ENCODE measurements around the gene BAZ2B.
"Not testable (repeated sequence)": the region's sequence is repeated elsewhere in the genome, so short reads cannot be mapped to it uniquely, and the experiment has no call there.

The BAZ2B gene

GRCh38 chr2:159539701-159540100 lies 76.6 kb downstream of the BAZ2B start:
- TF ChIP-seq, protein P1, sequence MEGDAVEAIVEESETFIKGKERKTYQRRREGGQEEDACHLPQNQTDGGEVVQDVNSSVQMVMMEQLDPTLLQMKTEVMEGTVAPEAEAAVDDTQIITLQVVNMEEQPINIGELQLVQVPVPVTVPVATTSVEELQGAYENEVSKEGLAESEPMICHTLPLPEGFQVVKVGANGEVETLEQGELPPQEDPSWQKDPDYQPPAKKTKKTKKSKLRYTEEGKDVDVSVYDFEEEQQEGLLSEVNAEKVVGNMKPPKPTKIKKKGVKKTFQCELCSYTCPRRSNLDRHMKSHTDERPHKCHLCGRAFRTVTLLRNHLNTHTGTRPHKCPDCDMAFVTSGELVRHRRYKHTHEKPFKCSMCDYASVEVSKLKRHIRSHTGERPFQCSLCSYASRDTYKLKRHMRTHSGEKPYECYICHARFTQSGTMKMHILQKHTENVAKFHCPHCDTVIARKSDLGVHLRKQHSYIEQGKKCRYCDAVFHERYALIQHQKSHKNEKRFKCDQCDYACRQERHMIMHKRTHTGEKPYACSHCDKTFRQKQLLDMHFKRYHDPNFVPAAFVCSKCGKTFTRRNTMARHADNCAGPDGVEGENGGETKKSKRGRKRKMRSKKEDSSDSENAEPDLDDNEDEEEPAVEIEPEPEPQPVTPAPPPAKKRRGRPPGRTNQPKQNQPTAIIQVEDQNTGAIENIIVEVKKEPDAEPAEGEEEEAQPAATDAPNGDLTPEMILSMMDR (IDR thresholded peaks at IDR 0.05; ENCODE audit: borderline replicate concordance, insufficient read depth, low read depth, low read length), result no peak
- no peak overlapping the region for H3K4me3 ChIP-seq (ENCODE audit: low read depth, low read length)

DNA sequence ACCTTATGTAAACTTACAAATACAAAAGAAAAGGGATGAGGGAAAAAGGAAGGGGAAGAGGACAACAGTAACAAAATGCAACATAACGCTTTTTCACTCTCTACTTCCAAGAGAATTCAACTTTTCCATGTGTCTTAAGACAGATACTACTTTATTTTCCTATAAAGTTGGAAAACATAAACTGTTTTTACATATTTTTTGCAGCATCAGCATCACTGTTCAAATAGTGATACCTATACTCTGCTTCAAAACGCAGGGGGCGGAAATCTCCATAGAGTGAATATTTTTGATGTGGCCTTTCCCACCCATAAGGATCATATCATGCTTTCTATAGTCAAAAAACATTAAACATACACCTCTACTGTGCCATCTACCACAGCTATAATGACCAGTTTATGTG lies 77.5 kb downstream of the BAZ2B start:
- TF ChIP-seq, protein P1 (IDR thresholded peaks at IDR 0.05; ENCODE audit: borderline replicate concordance, insufficient read depth, low read depth, low read length), result no peak
- no peak overlapping the region for H3K4me3 ChIP-seq (ENCODE audit: low read depth, low read length)

DNA sequence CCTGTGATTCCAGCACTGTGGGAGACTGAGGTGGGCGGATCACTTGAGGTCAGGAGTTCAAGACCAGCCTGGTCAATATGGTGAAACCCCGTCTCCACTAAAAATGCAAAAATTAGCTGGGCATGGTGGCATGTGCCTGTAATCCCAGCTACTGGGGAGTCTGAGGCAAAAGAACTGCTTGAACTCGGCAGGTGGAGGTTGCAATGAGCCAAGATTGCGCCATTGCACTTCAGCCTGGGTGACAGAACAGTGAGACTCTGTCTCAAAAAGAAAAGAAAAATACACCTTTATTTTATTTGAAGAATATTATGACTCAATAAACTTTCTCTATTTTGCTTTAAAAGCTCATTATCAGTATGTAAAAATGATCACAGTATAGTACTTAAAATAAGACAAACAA lies 81.1 kb downstream of the BAZ2B start:
- not testable (repeated sequence) for H3K4me3 ChIP-seq (ENCODE audit: low read depth, low read length)

- H3K4me3 ChIP-seq (ENCODE audit: low read depth, low read length), result no peak overlapping the region
Observed at GRCh38 chr2:159531475-159531874, 84.9 kb downstream of the BAZ2B start.

DNA sequence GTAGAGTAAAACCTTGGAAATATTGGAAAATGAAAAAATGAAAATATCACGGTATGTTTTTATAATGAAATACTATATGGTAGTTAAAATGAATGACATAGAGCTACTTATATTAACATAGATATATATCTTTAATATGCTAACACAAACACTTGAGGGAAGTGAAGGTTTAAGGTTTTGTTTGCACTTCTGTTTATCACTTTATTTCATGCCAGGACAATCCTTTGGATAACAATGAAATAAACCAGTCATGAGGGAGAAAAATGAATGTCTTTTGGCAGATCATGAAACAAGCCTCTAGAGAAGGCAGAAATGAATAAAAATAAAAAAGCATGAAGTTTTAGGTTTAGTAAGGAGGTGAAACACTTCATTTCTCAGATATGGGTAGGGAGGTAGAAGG lies 89.9 kb downstream of the BAZ2B start:
- H3K4me3 ChIP-seq (ENCODE audit: low read depth, low read length), result no peak overlapping the region
- TF ChIP-seq, protein P1 (IDR thresholded peaks at IDR 0.05; ENCODE audit: borderline replicate concordance, insufficient read depth, low read depth, low read length), result no peak

More at GRCh38 chr2:159531475-159531874, 84.9 kb downstream of the BAZ2B start:
- TF ChIP-seq, protein P1 (IDR thresholded peaks at IDR 0.05; ENCODE audit: borderline replicate concordance, insufficient read depth, low read depth, low read length), result no peak

- no peak overlapping the region for H3K4me3 ChIP-seq (ENCODE audit: low read depth, low read length)
- TF ChIP-seq, protein P1 (IDR thresholded peaks at IDR 0.05; ENCODE audit: borderline replicate concordance, insufficient read depth, low read depth, low read length), result no peak
Observed at GRCh38 chr2:159525012-159525411, 91.3 kb downstream of the BAZ2B start.

GRCh38 chr2:159521272-159521671 lies 95.1 kb downstream of the BAZ2B start:
- TF ChIP-seq, protein P1 (IDR thresholded peaks at IDR 0.05; ENCODE audit: borderline replicate concordance, insufficient read depth, low read depth, low read length), result no peak
- no peak overlapping the region for H3K4me3 ChIP-seq (ENCODE audit: low read depth, low read length)
